ENCODE data around the gene BRICD5. TPM values are rescaled to one million over a fixed set of nuclear protein-coding genes. Genes with fewer than 3 reads are reported as not detected.

Gene BRICD5
- total and polyA plus RNA-seq, 2 of the 13 experiments (the other 11 are each of a cell fraction or from before 2014, with no cell fraction given), result 1.6 to 5.8 TPM

- TF ChIP-seq NR0B2 (CRISPR knock-in tag; IDR thresholded peaks at IDR 0.05), result peak; percentile 55; the same call in 1 of the 2 replicates
- TF ChIP-seq ZNF282 (IDR thresholded peaks at IDR 0.05; ENCODE audit: partially characterized antibody), result no peak
- TF ChIP-seq, protein P1, sequence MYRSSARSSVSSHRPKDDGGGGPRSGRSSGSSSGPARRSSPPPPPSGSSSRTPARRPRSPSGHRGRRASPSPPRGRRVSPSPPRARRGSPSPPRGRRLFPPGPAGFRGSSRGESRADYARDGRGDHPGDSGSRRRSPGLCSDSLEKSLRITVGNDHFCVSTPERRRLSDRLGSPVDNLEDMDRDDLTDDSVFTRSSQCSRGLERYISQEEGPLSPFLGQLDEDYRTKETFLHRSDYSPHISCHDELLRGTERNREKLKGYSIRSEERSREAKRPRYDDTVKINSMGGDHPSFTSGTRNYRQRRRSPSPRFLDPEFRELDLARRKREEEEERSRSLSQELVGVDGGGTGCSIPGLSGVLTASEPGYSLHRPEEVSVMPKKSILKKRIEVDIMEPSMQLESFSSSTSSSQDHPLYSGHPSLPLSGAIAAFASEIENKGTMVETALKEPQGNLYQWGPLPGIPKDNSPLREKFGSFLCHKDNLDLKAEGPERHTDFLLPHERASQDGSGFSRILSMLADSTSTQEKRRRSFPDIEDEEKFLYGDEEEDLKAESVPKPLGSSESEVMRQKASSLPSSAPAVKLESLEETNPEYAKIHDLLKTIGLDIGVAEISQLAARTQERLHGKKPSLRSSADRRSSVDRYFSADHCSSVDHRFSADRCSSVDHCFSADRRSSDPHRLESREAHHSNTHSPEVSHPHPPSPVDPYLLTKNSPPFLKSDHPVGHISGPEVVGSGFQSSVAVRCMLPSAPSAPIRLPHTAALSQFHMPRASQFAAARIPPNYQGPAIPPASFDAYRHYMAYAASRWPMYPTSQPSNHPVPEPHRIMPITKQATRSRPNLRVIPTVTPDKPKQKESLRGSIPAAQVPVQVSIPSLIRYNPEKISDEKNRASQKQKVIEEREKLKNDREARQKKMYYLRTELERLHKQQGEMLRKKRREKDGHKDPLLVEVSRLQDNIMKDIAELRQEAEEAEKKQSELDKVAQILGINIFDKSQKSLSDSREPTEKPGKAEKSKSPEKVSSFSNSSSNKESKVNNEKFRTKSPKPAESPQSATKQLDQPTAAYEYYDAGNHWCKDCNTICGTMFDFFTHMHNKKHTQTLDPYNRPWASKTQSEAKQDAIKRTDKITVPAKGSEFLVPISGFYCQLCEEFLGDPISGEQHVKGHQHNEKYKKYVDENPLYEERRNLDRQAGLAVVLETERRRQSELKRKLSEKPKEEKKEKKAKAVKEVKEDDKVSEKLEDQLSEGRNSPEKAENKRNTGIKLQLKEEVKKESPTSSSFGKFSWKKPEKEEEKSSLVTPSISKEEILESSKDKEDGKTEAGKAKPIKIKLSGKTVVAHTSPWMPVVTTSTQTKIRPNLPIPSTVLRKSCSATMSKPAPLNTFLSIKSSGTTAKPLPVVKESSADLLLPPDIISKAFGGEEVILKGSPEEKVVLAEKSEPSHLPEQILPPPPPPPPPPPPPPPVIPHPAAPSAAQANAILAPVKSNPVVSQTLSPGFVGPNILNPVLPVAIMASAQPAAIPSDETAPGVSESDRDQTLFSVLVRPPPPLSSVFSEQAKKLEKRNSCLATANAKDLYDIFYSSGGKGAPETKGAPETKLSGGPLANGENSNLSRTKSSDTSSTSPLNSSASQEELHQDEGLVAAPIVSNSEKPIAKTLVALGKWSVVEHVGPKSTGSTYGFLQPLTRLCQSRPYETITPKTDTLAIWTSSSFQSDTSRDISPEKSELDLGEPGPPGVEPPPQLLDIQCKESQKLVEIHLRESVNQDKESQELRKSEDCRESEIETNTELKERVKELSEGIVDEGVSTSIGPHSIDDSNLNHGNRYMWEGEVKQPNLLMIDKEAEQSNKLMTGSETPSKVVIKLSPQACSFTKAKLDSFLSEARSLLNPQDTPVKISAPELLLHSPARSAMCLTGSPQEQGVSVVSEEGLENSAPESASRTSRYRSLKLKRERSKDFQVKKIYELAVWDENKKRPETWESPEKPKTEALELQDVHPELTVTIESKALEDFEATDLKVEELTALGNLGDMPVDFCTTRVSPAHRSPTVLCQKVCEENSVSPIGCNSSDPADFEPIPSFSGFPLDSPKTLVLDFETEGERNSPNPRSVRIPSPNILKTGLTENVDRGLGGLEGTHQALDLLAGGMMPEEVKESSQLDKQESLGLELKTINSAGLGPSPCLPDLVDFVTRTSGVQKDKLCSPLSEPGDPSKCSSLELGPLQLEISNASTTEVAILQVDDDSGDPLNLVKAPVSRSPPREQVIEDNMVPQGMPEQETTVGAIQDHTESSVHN (CRISPR knock-in tag; IDR thresholded peaks at IDR 0.05), result no peak
- TF ChIP-seq PPARG (CRISPR knock-in tag; conservative IDR thresholded peaks at IDR 0.05), result no peak
- TF ChIP-seq KAT7 (CRISPR knock-in tag; IDR thresholded peaks at IDR 0.05; ENCODE audit: borderline replicate concordance), result peak; percentile 90; the same call in 1 of the 2 replicates
- TF ChIP-seq SOX6 (IDR thresholded peaks at IDR 0.05), result no peak
- TF ChIP-seq SOX6 (CRISPR knock-in tag; IDR thresholded peaks at IDR 0.05), result peak; percentile 71
- TF ChIP-seq ZSCAN21 (CRISPR knock-in tag; IDR thresholded peaks at IDR 0.05; ENCODE audit: borderline replicate concordance), result no peak
- TF ChIP-seq TBL1XR1 (IDR thresholded peaks at IDR 0.05; ENCODE audit: borderline replicate concordance, low read length, partially characterized antibody), result no peak
- peak; percentile 98 for TF ChIP-seq SAP130 (CRISPR knock-in tag; IDR thresholded peaks at IDR 0.05; ENCODE audit: low read depth)
- TF ChIP-seq ZNF572 (CRISPR knock-in tag; IDR thresholded peaks at IDR 0.05), result no peak; the same call in 1 of the 2 replicates
- TF ChIP-seq NR2F6 (IDR thresholded peaks at IDR 0.05), result no peak
- TF ChIP-seq NR2F6 (CRISPR knock-in tag; IDR thresholded peaks at IDR 0.05), result 0 out of 2 replicates have a peak, but pooled peaks have one; percentile 31
- 0 out of 2 replicates have a peak, but pooled peaks have one; percentile 14 for TF ChIP-seq SMAD3 (CRISPR knock-in tag; IDR thresholded peaks at IDR 0.05)
- TF ChIP-seq, protein P2, sequence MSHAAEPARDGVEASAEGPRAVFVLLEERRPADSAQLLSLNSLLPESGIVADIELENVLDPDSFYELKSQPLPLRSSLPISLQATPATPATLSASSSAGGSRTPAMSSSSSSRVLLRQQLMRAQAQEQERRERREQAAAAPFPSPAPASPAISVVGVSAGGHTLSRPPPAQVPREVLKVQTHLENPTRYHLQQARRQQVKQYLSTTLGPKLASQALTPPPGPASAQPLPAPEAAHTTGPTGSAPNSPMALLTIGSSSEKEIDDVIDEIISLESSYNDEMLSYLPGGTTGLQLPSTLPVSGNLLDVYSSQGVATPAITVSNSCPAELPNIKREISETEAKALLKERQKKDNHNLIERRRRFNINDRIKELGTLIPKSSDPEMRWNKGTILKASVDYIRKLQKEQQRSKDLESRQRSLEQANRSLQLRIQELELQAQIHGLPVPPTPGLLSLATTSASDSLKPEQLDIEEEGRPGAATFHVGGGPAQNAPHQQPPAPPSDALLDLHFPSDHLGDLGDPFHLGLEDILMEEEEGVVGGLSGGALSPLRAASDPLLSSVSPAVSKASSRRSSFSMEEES (CRISPR knock-in tag; IDR thresholded peaks at IDR 0.05), result no peak
- peak; percentile 95 for TF ChIP-seq ZNF430 (CRISPR knock-in tag; IDR thresholded peaks at IDR 0.05)
- TF ChIP-seq HIVEP1 (CRISPR knock-in tag; IDR thresholded peaks at IDR 0.05), result no peak
- no peak for TF ChIP-seq NFE2L1 (CRISPR knock-in tag; IDR thresholded peaks at IDR 0.05; ENCODE audit: borderline replicate concordance)
- TF ChIP-seq, protein P3, sequence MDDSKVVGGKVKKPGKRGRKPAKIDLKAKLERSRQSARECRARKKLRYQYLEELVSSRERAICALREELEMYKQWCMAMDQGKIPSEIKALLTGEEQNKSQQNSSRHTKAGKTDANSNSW (CRISPR knock-in tag; IDR thresholded peaks at IDR 0.05; ENCODE audit: borderline replicate concordance), result peak; percentile 63; the same call in 1 of the 2 replicates
- TF ChIP-seq ZFY (CRISPR knock-in tag; IDR thresholded peaks at IDR 0.05), result peak; percentile 98
These were observed 12.7 kb upstream of the BRICD5 start, which contains the start of gene E4F1 (continued) for GRCh38 chr16:2223221-2223941.
